ENCODE data around the gene AFG3L2.

Gene AFG3L2

GRCh38 chr18:12359515-12359927 is 17.5 kb downstream of the AFG3L2 start:
- no peak for DNase-seq (ENCODE audit: low spot score)

- no peak for DNase-seq (ENCODE audit: low spot score)
Measured at GRCh38 chr18:12352188-12352587, 24.8 kb downstream of the AFG3L2 start.

GRCh38 chr18:12347895-12348294 is 29.1 kb downstream of the AFG3L2 start:
- DNase-seq (ENCODE audit: low spot score): no peak

- DNase-seq (ENCODE audit: low spot score): no peak
Measured at GRCh38 chr18:12346240-12346565, 30.8 kb downstream of the AFG3L2 start.

GRCh38 chr18:12345491-12346239 is 31.4 kb downstream of the AFG3L2 start:
- no peak for DNase-seq (ENCODE audit: low spot score)

- DNase-seq (ENCODE audit: low spot score): no peak
Measured at GRCh38 chr18:12342661-12343060, 34.4 kb downstream of the AFG3L2 start.

GRCh38 chr18:12340945-12341660 is 35.9 kb downstream of the AFG3L2 start:
- DNase-seq (ENCODE audit: low spot score): no peak

GRCh38 chr18:12338382-12338781 is 38.6 kb downstream of the AFG3L2 start:
- DNase-seq (ENCODE audit: low spot score): no peak

- DNase-seq (ENCODE audit: low spot score): no peak
Measured at GRCh38 chr18:12336887-12337286, 40.1 kb downstream of the AFG3L2 start.

- DNase-seq (ENCODE audit: low spot score): no peak
Measured at GRCh38 chr18:12336171-12336613, 40.8 kb downstream of the AFG3L2 start.

GRCh38 chr18:12335503-12335902 is 41.5 kb downstream of the AFG3L2 start:
- DNase-seq (ENCODE audit: low spot score): no peak

GRCh38 chr18:12334863-12335262 is 42.2 kb downstream of the AFG3L2 start:
- DNase-seq (ENCODE audit: low spot score): no peak

- no peak for DNase-seq (ENCODE audit: low spot score)
Measured at GRCh38 chr18:12334366-12334808, 42.6 kb downstream of the AFG3L2 start.

GRCh38 chr18:12333506-12334290 is 43.3 kb downstream of the AFG3L2 start:
- no peak for DNase-seq (ENCODE audit: low spot score)

- no peak for DNase-seq (ENCODE audit: low spot score)
Measured at GRCh38 chr18:12330766-12331165, 46.3 kb downstream of the AFG3L2 start.

GRCh38 chr18:12329125-12329698 is 47.8 kb downstream of the AFG3L2 start:
- no peak for DNase-seq (ENCODE audit: low spot score)

GRCh38 chr18:12328179-12328823 is 48.7 kb downstream of the AFG3L2 start:
- DNase-seq (ENCODE audit: low spot score): no peak

GRCh38 chr18:12327510-12328178 is 49.4 kb downstream of the AFG3L2 start:
- DNase-seq (ENCODE audit: low spot score): peak; percentile 62

GRCh38 chr18:12326711-12327460 is 50.1 kb downstream of the AFG3L2 start:
- DNase-seq (ENCODE audit: low spot score): no peak

GRCh38 chr18:12325726-12326245 is 51.2 kb downstream of the AFG3L2 start:
- no peak for DNase-seq (ENCODE audit: low spot score)

Data from CD4-positive, alpha-beta T cell treated with Interleukin-15 for 4 hours (primary cell).